HG02610 (cell line): Measurements from ENCODE around the gene STMN1.
A peak's percentile ranks its signal among the peaks of the same experiment; 100 is the strongest.

Experiments
- ATAC-seq: cut with Tn5 transposase; IDR thresholded peaks from one replicate; pipeline ENCODE4 v1.9.1; 2021; ENCODE audit warnings: mild to moderate bottlenecking, moderate library complexity; ENCODE audit not compliant: unreplicated experiment

The STMN1 gene

GRCh38 chr1:25922056-25922970, 16.1 kb upstream of the STMN1 start:
- ATAC-seq, result no peak

- no peak for ATAC-seq
Observed at GRCh38 chr1:25918615-25919014, 12.4 kb upstream of the STMN1 start.

- ATAC-seq, result no peak
Observed at GRCh38 chr1:25917996-25918395, 11.8 kb upstream of the STMN1 start.

GRCh38 chr1:25916460-25916859, 10.2 kb upstream of the STMN1 start:
- no peak for ATAC-seq

DNA sequence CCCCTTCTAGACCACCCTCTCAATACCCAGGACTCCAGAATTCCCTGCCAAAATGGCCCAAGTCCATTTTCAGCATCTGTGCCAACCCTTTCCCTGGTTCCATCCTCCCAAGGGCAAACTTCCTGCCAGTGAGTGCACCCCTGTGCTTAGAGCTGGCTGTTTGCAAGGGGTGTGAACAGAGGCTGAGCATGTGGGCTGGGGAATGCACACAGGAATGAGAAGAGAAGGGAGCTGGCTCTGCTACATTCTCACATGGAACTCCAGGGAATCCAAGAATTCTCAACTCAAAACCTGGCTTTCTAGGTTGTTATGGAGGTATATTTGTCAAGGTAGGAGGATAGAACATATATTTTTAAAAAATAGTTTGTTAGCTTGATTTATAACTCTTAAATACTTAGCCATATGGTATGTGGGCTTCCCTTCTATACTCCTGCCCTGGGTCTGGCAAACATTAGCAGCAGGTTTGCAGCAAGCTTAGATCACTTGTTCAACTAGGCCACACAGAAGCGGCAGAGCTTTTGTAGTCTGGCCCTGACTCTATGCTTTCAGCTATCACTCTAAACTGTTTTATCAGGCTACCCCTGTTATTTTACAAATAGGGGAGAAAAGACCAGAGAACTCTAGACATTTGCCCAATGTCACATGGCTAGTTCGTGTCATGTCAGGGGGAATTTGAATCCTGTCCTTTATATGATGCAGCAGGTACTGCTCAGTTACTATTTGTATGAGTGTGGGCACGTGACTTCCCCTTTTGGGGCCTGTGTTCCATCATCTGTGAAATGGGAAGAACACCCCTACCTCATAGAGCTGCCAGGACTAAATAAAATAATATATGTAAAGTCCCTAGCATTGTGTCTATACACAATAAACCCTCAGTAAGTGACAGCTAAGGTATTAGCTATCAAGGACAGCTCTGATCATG, 8.1 kb upstream of the STMN1 start:
- ATAC-seq, result no peak

GRCh38 chr1:25913206-25913605, 7.0 kb upstream of the STMN1 start:
- no peak for ATAC-seq

- no peak for ATAC-seq
Observed at GRCh38 chr1:25912076-25912831, 6.0 kb upstream of the STMN1 start.

GRCh38 chr1:25911162-25911561, 4.9 kb upstream of the STMN1 start:
- ATAC-seq, result no peak

GRCh38 chr1:25909040-25909439, 2.8 kb upstream of the STMN1 start:
- no peak for ATAC-seq

- no peak for ATAC-seq
Observed at GRCh38 chr1:25908161-25908560, 1.9 kb upstream of the STMN1 start.

- ATAC-seq, result no peak
Observed at GRCh38 chr1:25907601-25908000, 1.4 kb upstream of the STMN1 start.

- no peak for ATAC-seq
Observed at GRCh38 chr1:25906644-25907300, 553 bp upstream of the STMN1 start.

GRCh38 chr1:25904943-25905679, 1.1 kb downstream of the STMN1 start:
- ATAC-seq, result peak; percentile 69

GRCh38 chr1:25903986-25904385, 2.2 kb downstream of the STMN1 start:
- ATAC-seq, result no peak

- no peak for ATAC-seq
Observed at GRCh38 chr1:25902462-25902861, 3.8 kb downstream of the STMN1 start.

DNA sequence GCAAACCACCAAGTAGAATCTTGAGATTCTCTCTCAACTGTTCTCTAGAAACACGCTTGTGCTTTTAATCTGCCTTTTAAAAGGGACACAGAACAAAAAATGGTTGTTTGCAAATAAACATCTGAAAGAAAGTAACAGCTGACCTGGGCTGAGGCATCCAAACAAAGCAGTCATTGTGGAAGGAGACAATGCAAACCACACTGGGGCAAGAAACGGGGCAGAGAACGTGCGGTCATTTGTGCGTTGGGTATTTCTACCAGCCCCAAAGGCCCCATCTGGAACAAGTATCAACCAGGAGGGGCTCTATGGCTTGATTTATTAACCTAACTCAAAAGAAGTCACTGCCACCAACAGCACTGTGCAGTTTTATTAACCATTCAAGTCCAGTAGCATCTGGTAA, 6.0 kb downstream of the STMN1 start:
- ATAC-seq, result no peak

GRCh38 chr1:25899792-25900191, 6.4 kb downstream of the STMN1 start:
- no peak for ATAC-seq

DNA sequence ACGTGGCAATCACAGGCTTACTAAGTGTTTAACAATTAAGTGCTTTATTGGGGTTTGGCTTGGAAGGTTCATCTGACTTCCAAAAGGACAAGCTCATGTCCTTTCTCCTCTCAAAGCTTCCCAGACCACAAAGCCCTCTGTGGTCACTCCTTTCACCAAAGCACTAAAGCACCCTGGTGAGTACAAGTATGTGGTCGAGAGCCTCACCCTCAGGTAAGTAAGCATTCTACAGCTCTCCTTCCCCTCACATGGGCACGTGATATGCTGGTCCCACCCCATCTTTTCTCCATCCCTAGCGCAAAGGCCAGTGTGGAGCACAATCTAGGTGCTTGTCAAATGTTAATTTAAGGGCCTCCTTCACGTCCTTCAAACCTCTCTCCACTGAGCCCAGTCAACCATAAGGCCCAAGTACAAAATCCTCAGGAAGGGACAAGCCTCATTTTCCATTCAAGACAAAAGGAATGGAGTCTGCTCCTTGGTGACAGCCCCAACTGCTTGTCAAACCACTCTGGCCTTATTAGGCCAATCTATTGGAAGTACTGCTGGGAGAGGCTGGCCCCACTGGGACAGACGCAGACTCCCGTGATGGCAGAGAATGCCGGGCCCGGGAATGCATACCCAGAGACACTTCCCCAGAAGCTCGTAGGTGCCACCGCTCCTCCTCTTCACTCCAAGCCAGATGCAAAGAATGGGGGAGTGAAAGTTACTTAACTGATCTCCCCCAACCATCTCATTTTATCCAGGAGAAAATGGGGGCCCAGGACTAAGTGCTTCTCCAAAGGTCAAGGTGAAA, 7.8 kb downstream of the STMN1 start:
- no peak for ATAC-seq

DNA sequence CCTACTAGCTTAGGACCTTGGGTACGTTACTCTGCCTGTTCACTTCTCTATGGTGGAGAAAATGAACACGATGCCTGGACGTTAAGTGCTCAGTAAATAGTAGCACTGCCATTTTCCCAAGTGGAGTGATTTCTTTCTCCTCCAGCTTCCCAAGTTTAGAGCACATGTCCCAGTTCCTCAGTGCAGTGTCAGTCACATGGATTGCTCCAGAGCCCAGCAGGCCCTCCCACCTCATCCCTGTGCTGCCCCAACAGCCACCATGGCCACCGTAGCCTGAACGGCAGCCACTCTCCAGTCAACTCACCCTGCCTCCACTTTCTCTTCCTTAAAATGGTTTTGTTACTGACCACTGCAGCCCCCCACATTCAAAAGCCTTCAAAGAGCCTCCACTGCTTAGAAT, 8.5 kb downstream of the STMN1 start:
- ATAC-seq, result no peak
